ENCODE measurements around the gene CCRL2. TPM values are rescaled to one million over a fixed set of nuclear protein-coding genes. Genes with fewer than 3 reads are reported as not detected.
A peak's percentile ranks its signal among the peaks of the same experiment; 100 is the strongest.
"Not testable (repeated sequence)": the region's sequence is repeated elsewhere in the genome, so short reads cannot be mapped to it uniquely, and the experiment has no call there.

The CCRL2 gene
- polyA plus RNA-seq, 1 donor, result 11.3 TPM

DNA sequence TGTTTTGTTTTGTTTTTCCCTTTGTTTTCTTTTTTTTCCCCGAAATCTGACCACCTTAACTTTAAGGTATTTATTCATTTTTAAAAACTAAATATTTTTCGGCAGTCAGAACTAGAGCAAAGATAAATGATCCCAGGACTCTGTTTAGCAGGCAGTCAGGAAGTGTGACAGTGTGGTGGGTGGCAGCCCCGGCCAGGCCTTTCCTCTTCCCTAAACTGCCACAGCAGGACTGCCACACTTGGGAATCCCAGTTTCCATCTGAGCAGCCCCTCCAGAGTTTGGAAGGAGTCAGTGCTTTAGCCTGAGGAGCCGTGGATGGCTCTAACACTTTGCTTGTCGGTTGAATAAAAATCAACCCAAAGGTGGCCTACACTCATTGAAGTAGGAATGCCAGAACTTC is 6.9 kb downstream of the CCRL2 start:
- no peak for DNase-seq
- Histone ChIP-seq H3K4me3 (ENCODE audit: low read length) (no peak overlapping the region), H3K9me3 (ENCODE audit: control insufficient read depth, low read depth, low read length) (no peaks in the 10 kb centered on the region), H3K27ac (ENCODE audit: low read length) (no peak overlapping the region), H3K36me3 (ENCODE audit: control insufficient read depth, insufficient read depth, low read length) (no peaks in the 10 kb centered on the region), H3K27me3 (ENCODE audit: control insufficient read depth, insufficient read depth, low read length) (no peaks in the 10 kb centered on the region), H3K4me1 (ENCODE audit: control insufficient read depth, insufficient read depth, low read length) (peaks cover 21% of the 10 kb centered on the region)
- 100% methylated on average over 3 of the region's 5 CpGs for WGBS (ENCODE audit: insufficient coverage, low lambda C conversion rate)

DNA sequence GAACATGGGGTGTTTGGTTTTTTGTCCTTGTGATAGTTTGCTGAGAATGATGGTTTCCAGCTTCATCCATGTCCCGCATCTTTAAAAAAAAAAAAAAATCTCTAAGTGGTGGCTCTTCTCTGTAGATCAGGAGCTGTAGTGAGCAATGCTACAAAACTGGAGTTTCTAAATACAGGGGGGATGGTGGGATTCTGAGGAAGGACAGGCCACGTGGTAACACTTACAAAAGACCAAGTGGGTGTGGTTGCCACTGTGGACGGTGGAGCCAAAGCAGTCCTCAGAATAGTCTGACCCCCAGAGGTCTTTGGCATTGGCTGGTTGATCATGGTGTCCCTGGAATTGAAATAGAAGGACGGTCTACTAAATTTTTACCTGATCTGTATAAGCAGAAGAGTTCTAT is 7.7 kb downstream of the CCRL2 start:
- no CpG with 5 or more reads among the region's 4 CpGs for WGBS (ENCODE audit: insufficient coverage, low lambda C conversion rate)
- Histone ChIP-seq H3K27me3 (ENCODE audit: control insufficient read depth, insufficient read depth, low read length) (no peaks in the 10 kb centered on the region), H3K4me1 (ENCODE audit: control insufficient read depth, insufficient read depth, low read length) (peaks cover 21% of the 10 kb centered on the region), H3K27ac (ENCODE audit: low read length) (no peak overlapping the region), H3K9me3 (ENCODE audit: control insufficient read depth, low read depth, low read length) (no peaks in the 10 kb centered on the region), H3K4me3 (ENCODE audit: low read length) (no peak overlapping the region), H3K36me3 (ENCODE audit: control insufficient read depth, insufficient read depth, low read length) (no peaks in the 10 kb centered on the region)
- no peak for DNase-seq

- no peaks in the 10 kb centered on the region for H3K27me3 ChIP-seq (ENCODE audit: control insufficient read depth, insufficient read depth, low read length)
- H3K27ac ChIP-seq (ENCODE audit: low read length), result peak overlapping the region; percentile 33
- peaks cover 21% of the 10 kb centered on the region for H3K4me1 ChIP-seq (ENCODE audit: control insufficient read depth, insufficient read depth, low read length)
- no peaks in the 10 kb centered on the region for H3K36me3 ChIP-seq (ENCODE audit: control insufficient read depth, insufficient read depth, low read length)
- 0% methylated on average over 2 of the region's 10 CpGs for WGBS (ENCODE audit: insufficient coverage, low lambda C conversion rate)
- H3K9me3 ChIP-seq (ENCODE audit: control insufficient read depth, low read depth, low read length), result no peaks in the 10 kb centered on the region
- DNase-seq, result peak in 1 of 2 donors; percentile 76
- H3K4me3 ChIP-seq (ENCODE audit: low read length), result no peak overlapping the region
These were observed 9.2 kb downstream of the CCRL2 start for GRCh38 chr3:46416125-46416810.

DNA sequence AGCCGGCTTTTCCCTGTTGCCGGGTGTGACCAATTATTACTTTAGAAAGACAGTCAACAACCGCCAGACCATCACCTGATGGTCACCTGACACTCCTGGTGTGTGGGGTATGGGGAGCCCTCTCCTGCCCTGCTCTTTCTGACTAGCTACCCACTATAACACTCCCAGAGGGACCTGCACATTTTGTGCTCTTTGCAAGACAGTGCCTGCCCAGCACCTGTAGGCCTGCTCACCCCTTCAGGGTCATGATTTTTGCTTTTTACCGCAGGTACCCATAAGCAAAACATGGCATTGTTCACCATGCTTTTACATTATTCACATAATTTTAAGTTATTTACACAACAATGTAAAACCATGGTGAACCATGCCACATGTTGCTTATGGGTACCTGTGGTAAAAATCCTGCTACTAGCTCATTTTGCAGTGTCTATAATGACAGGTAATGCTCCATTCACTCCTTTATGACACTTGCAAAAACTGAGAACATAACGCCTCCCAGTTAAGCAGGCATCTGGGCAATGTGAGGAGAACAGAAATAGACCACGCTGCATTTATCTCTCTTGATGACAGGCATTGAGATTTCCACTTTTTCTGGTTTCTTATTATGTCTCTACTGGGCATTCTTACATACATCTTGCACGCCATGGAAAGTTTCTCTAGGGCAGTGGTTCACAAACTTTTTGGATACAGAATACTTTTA is 9.9 kb downstream of the CCRL2 start:
- peak overlapping the region; percentile 33 for H3K27ac ChIP-seq (ENCODE audit: low read length)
- WGBS (ENCODE audit: insufficient coverage, low lambda C conversion rate), result no CpG with 5 or more reads among the region's 7 CpGs
- DNase-seq, result no peak

DNA sequence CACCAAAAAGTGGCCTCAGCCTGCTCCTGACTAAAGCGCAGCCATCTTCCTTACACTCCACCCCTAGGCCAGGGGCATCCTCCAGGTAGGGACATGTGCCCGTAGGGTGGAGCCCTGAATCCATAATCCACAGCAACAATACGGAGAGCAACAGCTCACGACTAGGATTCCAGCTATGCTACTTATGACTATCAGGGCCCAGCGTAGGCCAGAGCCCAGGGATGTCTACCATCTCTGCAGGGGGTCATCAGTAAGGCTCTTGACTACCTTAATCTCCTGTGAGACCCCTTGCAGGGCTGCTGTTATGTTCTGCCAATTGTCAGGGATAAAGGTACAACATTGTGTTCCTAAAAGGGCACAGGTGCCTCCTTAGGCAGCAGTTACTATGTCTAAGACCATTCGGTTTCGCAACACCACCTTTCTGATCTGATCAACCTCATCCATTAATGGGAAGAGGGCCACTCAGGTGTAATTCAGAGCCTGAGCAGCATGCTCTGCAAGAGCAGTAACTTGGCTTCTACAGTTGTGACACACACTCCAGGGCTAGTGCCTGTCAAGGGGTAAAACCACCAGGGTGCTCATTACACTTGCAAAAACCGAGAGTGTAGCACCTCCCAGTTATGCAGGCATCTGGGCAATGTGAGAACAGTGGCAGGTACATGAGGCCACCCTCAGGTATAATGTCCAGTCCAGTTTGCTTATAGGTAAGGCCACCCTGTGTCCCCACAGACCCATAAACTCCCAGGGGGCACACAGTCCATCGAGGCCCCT is 11.0 kb downstream of the CCRL2 start:
- Histone ChIP-seq H3K9me3 (ENCODE audit: control insufficient read depth, low read depth, low read length) (no peaks in the 10 kb centered on the region), H3K27ac (ENCODE audit: low read length) (no peak overlapping the region), H3K4me1 (ENCODE audit: control insufficient read depth, insufficient read depth, low read length) (peaks cover 21% of the 10 kb centered on the region), H3K4me3 (ENCODE audit: low read length) (no peak overlapping the region), H3K27me3 (ENCODE audit: control insufficient read depth, insufficient read depth, low read length) (no peaks in the 10 kb centered on the region), H3K36me3 (ENCODE audit: control insufficient read depth, insufficient read depth, low read length) (no peaks in the 10 kb centered on the region)
- no peak for DNase-seq
- WGBS (ENCODE audit: insufficient coverage, low lambda C conversion rate), result no CpG with 5 or more reads among the region's 9 CpGs

More for the DNA sequence above, 9.9 kb downstream of the CCRL2 start:
- Histone ChIP-seq H3K9me3 (ENCODE audit: control insufficient read depth, low read depth, low read length) (no peaks in the 10 kb centered on the region), H3K4me1 (ENCODE audit: control insufficient read depth, insufficient read depth, low read length) (peaks cover 21% of the 10 kb centered on the region), H3K4me3 (ENCODE audit: low read length) (no peak overlapping the region), H3K27me3 (ENCODE audit: control insufficient read depth, insufficient read depth, low read length) (no peaks in the 10 kb centered on the region), H3K36me3 (ENCODE audit: control insufficient read depth, insufficient read depth, low read length) (no peaks in the 10 kb centered on the region)

DNA sequence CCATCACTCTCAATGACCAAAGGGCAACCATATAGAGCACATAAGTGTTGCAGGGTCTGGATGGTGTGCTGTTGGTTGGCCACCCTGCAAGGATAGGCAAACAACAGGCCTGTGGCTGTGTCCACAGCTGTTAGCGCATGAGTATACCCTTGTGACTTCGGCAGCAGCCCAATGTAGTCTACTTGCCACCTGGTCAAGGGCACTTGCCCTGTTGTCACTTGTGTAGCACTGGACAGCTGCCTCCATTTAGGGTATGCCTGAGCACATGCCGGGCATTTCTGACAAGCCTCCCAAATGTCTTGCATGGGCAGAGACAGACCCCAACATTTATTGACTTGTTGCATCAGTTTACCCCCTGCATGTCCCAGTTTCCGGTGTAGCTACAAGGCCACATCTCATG is 12.8 kb downstream of the CCRL2 start:
- no peaks in the 10 kb centered on the region for H3K27me3 ChIP-seq (ENCODE audit: control insufficient read depth, insufficient read depth, low read length)
- no peak for DNase-seq
- no peak overlapping the region for H3K4me3 ChIP-seq (ENCODE audit: low read length)
- H3K36me3 ChIP-seq (ENCODE audit: control insufficient read depth, insufficient read depth, low read length), result no peaks in the 10 kb centered on the region
- peaks cover 21% of the 10 kb centered on the region for H3K4me1 ChIP-seq (ENCODE audit: control insufficient read depth, insufficient read depth, low read length)
- no peak overlapping the region for H3K27ac ChIP-seq (ENCODE audit: low read length)
- no peaks in the 10 kb centered on the region for H3K9me3 ChIP-seq (ENCODE audit: control insufficient read depth, low read depth, low read length)
- whole genome bisulfite sequencing (ENCODE audit: insufficient coverage, low lambda C conversion rate), result no CpG with 5 or more reads among the region's 4 CpGs

- Histone ChIP-seq H3K4me1 (ENCODE audit: control insufficient read depth, insufficient read depth, low read length) (peaks cover 13% of the 10 kb centered on the region), H3K36me3 (ENCODE audit: control insufficient read depth, insufficient read depth, low read length) (no peaks in the 10 kb centered on the region), H3K27me3 (ENCODE audit: control insufficient read depth, insufficient read depth, low read length) (no peaks in the 10 kb centered on the region), H3K27ac (ENCODE audit: low read length) (no peak overlapping the region), H3K4me3 (ENCODE audit: low read length) (no peak overlapping the region), H3K9me3 (ENCODE audit: control insufficient read depth, low read depth, low read length) (no peaks in the 10 kb centered on the region)
- DNase-seq, result no peak
- WGBS (ENCODE audit: insufficient coverage, low lambda C conversion rate), result no CpG with 5 or more reads among the region's 2 CpGs
These were observed 13.9 kb downstream of the CCRL2 start for GRCh38 chr3:46420931-46421330.

GRCh38 chr3:46422617-46423016 is 15.6 kb downstream of the CCRL2 start:
- Histone ChIP-seq H3K27ac (ENCODE audit: low read length) (no peak overlapping the region), H3K4me1 (ENCODE audit: control insufficient read depth, insufficient read depth, low read length) (peaks cover 7% of the 10 kb centered on the region), H3K36me3 (ENCODE audit: control insufficient read depth, insufficient read depth, low read length) (no peaks in the 10 kb centered on the region), H3K27me3 (ENCODE audit: control insufficient read depth, insufficient read depth, low read length) (no peaks in the 10 kb centered on the region), H3K9me3 (ENCODE audit: control insufficient read depth, low read depth, low read length) (no peaks in the 10 kb centered on the region), H3K4me3 (ENCODE audit: low read length) (no peak overlapping the region)
- no CpG with 5 or more reads among the region's 6 CpGs for WGBS (ENCODE audit: insufficient coverage, low lambda C conversion rate)
- DNase-seq, result peak in 1 of 2 donors; percentile 45

DNA sequence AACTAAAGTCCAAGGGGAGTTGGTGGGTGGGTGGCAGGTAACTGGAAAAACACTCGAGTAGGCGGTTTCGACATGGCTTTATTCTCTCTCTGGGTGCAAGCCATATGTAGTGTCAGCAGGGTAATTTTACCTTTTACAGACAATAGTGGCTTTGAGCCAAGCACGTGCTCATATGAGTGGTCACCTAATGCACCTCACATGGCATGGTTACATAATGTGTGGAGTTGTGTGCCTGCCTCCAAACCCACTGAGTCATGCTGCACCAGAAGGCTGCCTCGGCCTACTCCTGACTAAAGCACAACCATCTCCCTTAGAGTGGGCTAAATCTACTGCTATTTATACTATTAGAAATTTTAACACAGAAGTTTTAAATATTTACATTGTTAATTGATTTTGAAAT is 16.5 kb downstream of the CCRL2 start:
- no peaks in the 10 kb centered on the region for H3K36me3 ChIP-seq (ENCODE audit: control insufficient read depth, insufficient read depth, low read length)
- H3K9me3 ChIP-seq (ENCODE audit: control insufficient read depth, low read depth, low read length), result no peaks in the 10 kb centered on the region
- no peaks in the 10 kb centered on the region for H3K27me3 ChIP-seq (ENCODE audit: control insufficient read depth, insufficient read depth, low read length)
- no peak overlapping the region for H3K27ac ChIP-seq (ENCODE audit: low read length)
- H3K4me3 ChIP-seq (ENCODE audit: low read length), result no peak overlapping the region
- 100% methylated on average over 1 of the region's 5 CpGs for WGBS (ENCODE audit: insufficient coverage, low lambda C conversion rate)
- peaks cover 17% of the 10 kb centered on the region for H3K4me1 ChIP-seq (ENCODE audit: control insufficient read depth, insufficient read depth, low read length)
- no peak for DNase-seq

GRCh38 chr3:46426476-46426875 is 19.4 kb downstream of the CCRL2 start:
- WGBS (ENCODE audit: insufficient coverage, low lambda C conversion rate), result no CpG with 5 or more reads among the region's 4 CpGs
- not testable (repeated sequence) for H3K27ac ChIP-seq (ENCODE audit: low read length); H3K4me3 ChIP-seq (ENCODE audit: low read length); DNase-seq; H3K27me3 ChIP-seq (ENCODE audit: control insufficient read depth, insufficient read depth, low read length); H3K36me3 ChIP-seq (ENCODE audit: control insufficient read depth, insufficient read depth, low read length); H3K9me3 ChIP-seq (ENCODE audit: control insufficient read depth, low read depth, low read length)
- peaks cover 29% of the 10 kb centered on the region for H3K4me1 ChIP-seq (ENCODE audit: control insufficient read depth, insufficient read depth, low read length)
